ENCODE data around the gene TCP11L2. TPM values are rescaled to one million over a fixed set of nuclear protein-coding genes. Genes with fewer than 3 reads are reported as not detected.

The TCP11L2 gene
- total RNA-seq, 6 experiments from 2014 or later = 13.4 to 21.9 (median 15.6) TPM

DNA sequence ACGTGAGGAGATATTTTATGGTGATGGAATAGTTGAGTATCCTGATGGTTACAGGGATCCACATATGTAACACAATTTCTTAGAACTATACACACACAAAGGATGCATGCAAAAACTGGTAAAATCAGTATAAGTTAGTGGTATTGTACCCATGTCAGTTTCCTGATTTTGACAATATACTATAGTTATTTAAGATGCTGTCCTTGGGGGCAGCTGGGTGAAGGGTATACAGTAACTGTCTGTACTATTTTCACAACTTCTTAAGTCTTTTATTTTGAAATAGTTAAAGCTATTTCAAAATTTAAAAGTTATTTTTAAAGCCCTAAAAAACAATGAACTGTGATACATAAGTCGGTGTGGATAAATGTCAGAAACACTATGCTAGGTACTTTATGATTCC is 30.5 kb downstream of the TCP11L2 start:
- DNase-seq = no peak
- no peak overlapping the region for H3K4me3 Mint-ChIP-seq
- peaks cover 19% of the 10 kb centered on the region for H3K4me1 Mint-ChIP-seq (ENCODE audit: low read depth)
- H3K27ac Mint-ChIP-seq = no peak overlapping the region
- TF ChIP-seq, protein P1, sequence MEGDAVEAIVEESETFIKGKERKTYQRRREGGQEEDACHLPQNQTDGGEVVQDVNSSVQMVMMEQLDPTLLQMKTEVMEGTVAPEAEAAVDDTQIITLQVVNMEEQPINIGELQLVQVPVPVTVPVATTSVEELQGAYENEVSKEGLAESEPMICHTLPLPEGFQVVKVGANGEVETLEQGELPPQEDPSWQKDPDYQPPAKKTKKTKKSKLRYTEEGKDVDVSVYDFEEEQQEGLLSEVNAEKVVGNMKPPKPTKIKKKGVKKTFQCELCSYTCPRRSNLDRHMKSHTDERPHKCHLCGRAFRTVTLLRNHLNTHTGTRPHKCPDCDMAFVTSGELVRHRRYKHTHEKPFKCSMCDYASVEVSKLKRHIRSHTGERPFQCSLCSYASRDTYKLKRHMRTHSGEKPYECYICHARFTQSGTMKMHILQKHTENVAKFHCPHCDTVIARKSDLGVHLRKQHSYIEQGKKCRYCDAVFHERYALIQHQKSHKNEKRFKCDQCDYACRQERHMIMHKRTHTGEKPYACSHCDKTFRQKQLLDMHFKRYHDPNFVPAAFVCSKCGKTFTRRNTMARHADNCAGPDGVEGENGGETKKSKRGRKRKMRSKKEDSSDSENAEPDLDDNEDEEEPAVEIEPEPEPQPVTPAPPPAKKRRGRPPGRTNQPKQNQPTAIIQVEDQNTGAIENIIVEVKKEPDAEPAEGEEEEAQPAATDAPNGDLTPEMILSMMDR (IDR thresholded peaks at IDR 0.05) = no peak
- no peaks in the 10 kb centered on the region for H3K9me3 Mint-ChIP-seq
- H3K27me3 Mint-ChIP-seq (ENCODE audit: insufficient read depth) = no peaks in the 10 kb centered on the region
- no peaks in the 10 kb centered on the region for H3K36me3 Mint-ChIP-seq (ENCODE audit: low read depth)

DNA sequence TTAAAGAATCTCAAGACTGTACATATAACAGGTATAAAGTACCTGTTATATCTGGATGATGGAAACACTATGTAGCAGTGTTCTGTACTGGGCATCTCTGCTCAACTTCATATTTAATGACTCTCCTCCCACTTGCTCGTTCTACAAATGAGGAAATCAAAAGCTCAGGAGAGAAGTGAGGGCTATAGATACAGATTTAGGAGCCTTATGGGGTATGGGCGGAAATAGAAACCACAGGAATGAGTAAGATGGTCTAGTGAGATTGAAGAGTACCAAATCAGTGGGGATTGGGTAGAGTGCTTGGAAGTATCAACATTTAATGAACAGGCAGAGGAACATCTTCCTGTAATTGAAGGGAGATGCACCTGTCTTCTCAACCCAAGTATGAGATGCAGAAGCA is 31.2 kb downstream of the TCP11L2 start:
- H3K27ac Mint-ChIP-seq = no peak overlapping the region
- no peaks in the 10 kb centered on the region for H3K9me3 Mint-ChIP-seq

DNA sequence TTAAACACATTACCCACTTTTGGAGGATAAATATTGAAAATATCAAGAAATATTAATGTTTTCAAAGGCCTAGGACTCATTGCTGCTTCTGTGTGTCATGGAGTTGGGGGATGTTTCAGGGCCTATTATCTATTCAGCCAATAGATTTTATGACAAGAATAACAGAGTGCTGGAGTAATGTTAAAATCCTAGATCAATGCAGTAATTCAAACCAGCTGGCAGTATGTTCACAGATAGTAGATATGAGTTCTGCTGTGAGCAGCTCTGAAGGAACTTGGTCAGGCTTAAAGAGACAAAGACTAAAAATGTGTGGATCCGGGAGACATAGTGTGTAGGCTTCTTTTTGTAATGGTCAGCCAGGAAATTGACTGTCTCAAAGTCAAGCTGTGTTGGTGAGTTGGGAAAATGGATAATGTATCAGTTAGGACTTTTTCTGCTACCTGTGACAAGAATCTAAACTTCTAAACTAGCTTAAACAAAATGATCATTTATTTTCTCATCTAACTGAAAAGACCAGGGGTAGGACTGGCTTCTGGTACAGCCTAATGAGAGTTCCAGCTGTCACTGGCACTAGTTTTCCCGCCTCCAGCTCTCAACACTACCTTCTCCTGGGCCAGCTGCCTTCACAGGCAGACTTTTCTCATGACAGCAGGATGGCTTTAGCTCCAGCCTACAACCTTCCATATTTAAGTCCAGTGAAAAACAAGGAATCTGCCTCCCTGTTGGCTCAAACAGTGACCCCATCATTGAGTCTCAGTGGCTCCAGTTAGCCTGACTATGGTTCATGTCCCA is 38.7 kb downstream of the TCP11L2 start:
- peaks cover 5% of the 10 kb centered on the region for H3K36me3 Mint-ChIP-seq (ENCODE audit: low read depth)
- H3K27ac Mint-ChIP-seq = peak overlapping the region; percentile 41; the same call in 1 of the 2 replicates
- no peak overlapping the region for H3K4me3 Mint-ChIP-seq
- TF ChIP-seq, protein P1 (IDR thresholded peaks at IDR 0.05) = no peak
- H3K27me3 Mint-ChIP-seq (ENCODE audit: insufficient read depth) = no peaks in the 10 kb centered on the region
- H3K4me1 Mint-ChIP-seq (ENCODE audit: low read depth) = peaks cover 43% of the 10 kb centered on the region
- DNase-seq = peak; percentile 45
- H3K9me3 Mint-ChIP-seq = no peaks in the 10 kb centered on the region; the same call in 1 of the 2 replicates

More for the DNA sequence above, 31.2 kb downstream of the TCP11L2 start:
- Mint-ChIP-seq H3K27me3 (ENCODE audit: insufficient read depth) (no peaks in the 10 kb centered on the region), H3K36me3 (ENCODE audit: low read depth) (no peaks in the 10 kb centered on the region), H3K4me1 (ENCODE audit: low read depth) (peaks cover 19% of the 10 kb centered on the region), H3K4me3 (no peak overlapping the region)
- no peak for DNase-seq
- TF ChIP-seq, protein P1 (IDR thresholded peaks at IDR 0.05) = no peak

DNA sequence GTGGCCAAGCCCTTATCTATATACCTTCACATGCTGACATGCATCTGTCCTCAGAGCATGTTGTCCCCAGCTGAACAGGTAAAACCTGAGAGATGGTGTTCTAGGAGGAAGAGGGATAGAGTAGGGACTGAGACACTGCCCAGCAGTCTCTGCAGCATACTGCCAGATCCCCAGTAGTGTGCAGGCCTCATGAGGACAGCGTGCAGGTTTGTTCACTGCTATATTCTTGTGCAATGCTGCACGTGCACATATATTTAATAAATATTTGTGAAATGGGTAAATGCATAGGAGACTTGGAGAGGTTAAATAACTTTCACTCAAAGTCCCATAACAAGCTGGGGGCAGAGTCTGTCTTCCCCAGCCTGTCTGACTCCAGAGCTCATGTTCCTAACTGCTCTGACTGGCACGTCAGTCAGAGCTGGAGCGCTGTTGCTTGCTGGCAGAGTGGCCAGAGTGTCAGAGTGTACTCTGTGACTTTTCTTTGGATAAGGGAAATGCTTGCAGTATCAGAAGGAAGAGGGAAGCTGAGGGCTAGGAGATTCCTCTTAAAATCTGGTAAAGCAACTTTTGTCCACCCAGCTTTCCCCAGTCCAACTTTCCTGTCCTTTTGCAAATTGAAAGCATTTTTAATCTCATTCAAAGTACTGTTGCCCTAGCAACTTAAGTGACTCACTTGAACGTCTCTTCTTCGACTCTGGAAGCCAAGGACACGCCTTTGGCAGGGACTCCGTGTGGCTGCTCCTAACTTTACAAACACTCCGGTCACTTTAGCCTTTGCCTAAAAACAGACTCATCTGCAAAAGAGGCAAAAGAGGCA is 40.1 kb downstream of the TCP11L2 start:
- H3K9me3 Mint-ChIP-seq = no peaks in the 10 kb centered on the region; the same call in 1 of the 2 replicates
- TF ChIP-seq, protein P1 (IDR thresholded peaks at IDR 0.05) = no peak

DNA sequence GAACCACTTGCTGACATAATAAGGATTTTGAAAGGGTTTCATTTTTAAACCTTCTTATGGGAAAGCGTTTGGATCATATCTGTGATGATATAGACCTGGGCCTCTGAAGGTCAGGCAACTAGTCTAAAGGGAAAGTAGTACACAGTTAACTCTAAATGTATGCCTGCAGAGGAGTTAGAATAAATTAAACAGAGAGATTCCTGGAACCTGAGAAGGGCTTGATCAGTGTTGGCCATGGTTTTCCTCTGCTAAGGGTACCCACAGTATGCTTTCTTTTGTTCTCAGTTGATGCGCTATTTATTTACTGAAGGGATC is 40.6 kb downstream of the TCP11L2 start:
- Mint-ChIP-seq H3K4me1 (ENCODE audit: low read depth) (peaks cover 34% of the 10 kb centered on the region), H3K36me3 (ENCODE audit: low read depth) (peaks cover 5% of the 10 kb centered on the region), H3K27me3 (ENCODE audit: insufficient read depth) (no peaks in the 10 kb centered on the region), H3K9me3 (no peaks in the 10 kb centered on the region; the same call in 1 of the 2 replicates), H3K27ac (peak overlapping the region; percentile 95), H3K4me3 (peak overlapping the region; percentile 88)
- TF ChIP-seq, protein P1 (IDR thresholded peaks at IDR 0.05) = no peak
- no peak for DNase-seq

More for the DNA sequence above, 40.1 kb downstream of the TCP11L2 start:
- DNase-seq = peak; percentile 77
- H3K27me3 Mint-ChIP-seq (ENCODE audit: insufficient read depth) = no peaks in the 10 kb centered on the region
- H3K27ac Mint-ChIP-seq = peak overlapping the region; percentile 95
- peaks cover 5% of the 10 kb centered on the region for H3K36me3 Mint-ChIP-seq (ENCODE audit: low read depth)
- peak overlapping the region; percentile 88 for H3K4me3 Mint-ChIP-seq
- H3K4me1 Mint-ChIP-seq (ENCODE audit: low read depth) = peaks cover 34% of the 10 kb centered on the region
